Measurements from ENCODE around the gene ADAMTSL3. TPM values are rescaled to one million over a fixed set of nuclear protein-coding genes. Genes with fewer than 3 reads are reported as not detected.

Gene ADAMTSL3
- total and polyA plus RNA-seq, 2 of the 8 experiments (the other 6 are each of a cell fraction or from before 2014, with no cell fraction given) = 0.35 to 1.4 TPM

DNA sequence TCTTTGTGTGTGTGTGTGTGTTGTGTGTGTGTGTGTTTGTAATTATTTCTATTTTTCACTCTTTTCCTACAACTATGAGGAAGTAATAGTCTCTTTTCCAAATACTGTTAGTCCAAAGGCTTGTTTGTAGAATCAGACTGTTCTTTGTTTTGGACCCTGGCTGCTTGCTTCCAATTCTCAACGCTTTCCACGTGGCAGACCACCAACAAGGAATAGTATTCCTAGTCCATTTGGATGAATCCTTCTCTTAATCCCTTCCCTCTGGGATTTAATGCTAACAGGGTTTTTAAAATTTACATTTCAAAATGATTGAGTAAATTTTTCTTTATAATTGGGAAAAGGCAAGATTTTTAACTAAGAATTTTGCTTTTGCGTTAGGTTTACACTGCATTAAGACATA is 62.7 kb downstream of the ADAMTSL3 start (continued):
- no peak for TF ChIP-seq SRF (IDR thresholded peaks at IDR 0.05; ENCODE audit: low read depth, low read length)
- no peak for TF ChIP-seq ZNF274 (IDR thresholded peaks at IDR 0.05; ENCODE audit: borderline replicate concordance, extremely low read depth, low read length)
- no peak for TF ChIP-seq JUN (IDR thresholded peaks at IDR 0.05; ENCODE audit: low read depth, low read length)
- no peak for TF ChIP-seq RBBP5 (IDR thresholded peaks at IDR 0.05; ENCODE audit: borderline replicate concordance, low read depth, low read length)
